Thyroid gland (tissue), 4 donors: Measurements from ENCODE around the gene SACM1L. TPM values are rescaled to one million over a fixed set of nuclear protein-coding genes. Genes with fewer than 3 reads are reported as not detected.

Experiments
- DNase-seq, 2 donors: peaks; one replicate each; pipeline ENCODE4 v3.0.0-alpha.2; 2019
- H3K27ac ChIP-seq, 3 donors: fragments of 200-600 bp; sonication (generic); 1 replicate in 2 of 3; 2 replicates in 1 of 3; pipeline ENCODE4 v1.5.1; 2016 to 2019; ENCODE audit warnings: mild to moderate bottlenecking in 1 of 3, moderate library complexity in 1 of 3
- H3K27me3 ChIP-seq: fragments of 200-600 bp; sonication (generic); one replicate; pipeline ENCODE4 v1.5.1; 2019
- H3K36me3 ChIP-seq, 2 donors: fragments of 200-600 bp; sonication (generic); one replicate each; pipeline ENCODE4 v1.5.1; 2016 to 2019
- H3K4me1 ChIP-seq, 2 donors: fragments of 200-600 bp; sonication (generic); one replicate each; pipeline ENCODE4 v1.5.1; 2017 to 2019
- H3K4me3 ChIP-seq, 3 donors: fragments of 200-600 bp; sonication (generic); replicated peaks in 1 of 3; 1 replicate in 2 of 3; 2 replicates in 1 of 3; pipeline ENCODE4 v1.5.1; 2016; ENCODE audit warnings: mild to moderate bottlenecking in 1 of 3
- H3K9me3 ChIP-seq: fragments of 200-600 bp; sonication (generic); one replicate; pipeline ENCODE4 v1.5.1; 2017
- CTCF ChIP-seq, 6 experiments: fragments of 200-600 bp in 3 of 6; fragments of 450-650 bp in 3 of 6; sonication (generic) in 3 of 6; IDR thresholded peaks; one replicate each; pipeline ENCODE4 v1.5.1; 2016 to 2019; ENCODE audit warnings: antibody characterized with exemption in 6 of 6, mild to moderate bottlenecking in 2 of 6, inconsistent platforms in 1 of 6, moderate library complexity in 1 of 6
- POLR2A ChIP-seq, 2 donors: fragments of 450-650 bp; IDR thresholded peaks; one replicate each; pipeline ENCODE4 v1.6.1; 2017; ENCODE audit warnings: antibody characterized with exemption in 2 of 2, mild to moderate bottlenecking in 2 of 2, moderate library complexity in 1 of 2
- WGBS, 2 donors: methylation state at CpG; one replicate each; pipeline ENCODE4 v1.1.5; 2017; 5-methylcytosine and 5-hydroxymethylcytosine counted together
- intact Hi-C: fragments of 100-400 bp; cut with DNase I; formaldehyde crosslinking; loops from one replicate; pipeline ENCODE4 v1.15.1; 2023
- total RNA-seq, 4 donors: library from RNA; depleted of rRNA; stranded (reverse); fragments of >200 nt; gene quantifications; one replicate each; pipeline ENCODE4 v1.2.3, GENCODE V29; 2016

SACM1L gene
- total RNA-seq, 4 donors from 2014 or later: 87.0 to 161 (median 111) TPM

DNA sequence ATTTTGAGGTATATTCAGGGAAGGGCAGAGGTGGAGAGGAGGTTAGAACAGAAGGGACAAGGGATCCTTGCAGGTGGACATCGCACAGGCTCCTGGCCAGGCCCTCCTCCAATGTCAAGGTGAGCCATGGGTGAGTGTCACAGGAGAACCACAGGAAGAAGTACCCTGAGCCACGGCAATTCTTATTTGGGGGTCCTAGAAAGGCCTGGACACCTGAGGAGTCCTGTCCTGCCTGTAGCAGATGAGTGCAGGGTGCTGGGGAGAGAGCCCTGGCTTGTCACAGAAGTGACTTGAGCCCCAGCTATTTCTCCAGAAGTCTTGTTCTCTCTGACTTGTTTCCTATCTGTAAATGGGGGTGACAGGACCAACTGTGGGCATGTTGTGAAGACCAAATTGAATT is 102.8 kb downstream of the SACM1L start:
- H3K4me3 ChIP-seq: no peak overlapping the region
- H3K27ac ChIP-seq: no peak overlapping the region
- WGBS, 2 donors: 90 to 95% methylated on average over 2 of the region's 2 CpGs
- H3K36me3 ChIP-seq: no peaks in the 10 kb centered on the region
- no peaks in the 10 kb centered on the region for H3K9me3 ChIP-seq
- H3K4me1 ChIP-seq: peaks cover 5 to 11% of the 10 kb centered on the region in 2 donors
- no peak for DNase-seq
- intact Hi-C loops: no loop called here
- TF ChIP-seq POLR2A (IDR thresholded peaks at IDR 0.05): no peak
- TF ChIP-seq CTCF (IDR thresholded peaks at IDR 0.05): no peak
- no peaks in the 10 kb centered on the region for H3K27me3 ChIP-seq

- TF ChIP-seq CTCF (IDR thresholded peaks at IDR 0.05) (no peak), POLR2A (IDR thresholded peaks at IDR 0.05) (no peak)
- Histone ChIP-seq H3K4me3 (no peak overlapping the region), H3K36me3 (no peaks in the 10 kb centered on the region), H3K9me3 (no peaks in the 10 kb centered on the region), H3K4me1 (peaks cover 5 to 11% of the 10 kb centered on the region in 2 donors), H3K27ac (no peak overlapping the region), H3K27me3 (no peaks in the 10 kb centered on the region)
- no peak for DNase-seq
- intact Hi-C loops: no loop called here
- 90 to 96% methylated on average over 3 to 7 of the region's 7 CpGs for WGBS, 2 donors
Observed at GRCh38 chr3:45792516-45793172, 103.4 kb downstream of the SACM1L start.

GRCh38 chr3:45793482-45794176 is 104.4 kb downstream of the SACM1L start:
- H3K27ac ChIP-seq: no peak overlapping the region
- WGBS, 2 donors: 55 to 65% methylated on average over 9 of the region's 9 CpGs

GRCh38 chr3:45794177-45794560 is 105.0 kb downstream of the SACM1L start:
- DNase-seq: no peak
- Histone ChIP-seq H3K4me1 (peaks cover 5 to 11% of the 10 kb centered on the region in 2 donors), H3K36me3 (no peaks in the 10 kb centered on the region), H3K27me3 (no peaks in the 10 kb centered on the region), H3K27ac (no peak overlapping the region), H3K9me3 (no peaks in the 10 kb centered on the region), H3K4me3 (no peak overlapping the region)
- WGBS, 2 donors: 95 to 96% methylated on average over 5 of the region's 5 CpGs
- intact Hi-C loops: no loop called here
- TF ChIP-seq POLR2A (IDR thresholded peaks at IDR 0.05): no peak
- TF ChIP-seq CTCF (IDR thresholded peaks at IDR 0.05): no peak

More at GRCh38 chr3:45793482-45794176, 104.4 kb downstream of the SACM1L start:
- intact Hi-C loops: no loop called here
- Histone ChIP-seq H3K27me3 (no peaks in the 10 kb centered on the region), H3K9me3 (no peaks in the 10 kb centered on the region), H3K4me1 (peaks cover 5 to 11% of the 10 kb centered on the region in 2 donors), H3K4me3 (no peak overlapping the region), H3K36me3 (no peaks in the 10 kb centered on the region)
- DNase-seq: peak in 1 of 2 donors; percentile 39
- TF ChIP-seq POLR2A (IDR thresholded peaks at IDR 0.05): no peak
- no peak for TF ChIP-seq CTCF (IDR thresholded peaks at IDR 0.05)

DNA sequence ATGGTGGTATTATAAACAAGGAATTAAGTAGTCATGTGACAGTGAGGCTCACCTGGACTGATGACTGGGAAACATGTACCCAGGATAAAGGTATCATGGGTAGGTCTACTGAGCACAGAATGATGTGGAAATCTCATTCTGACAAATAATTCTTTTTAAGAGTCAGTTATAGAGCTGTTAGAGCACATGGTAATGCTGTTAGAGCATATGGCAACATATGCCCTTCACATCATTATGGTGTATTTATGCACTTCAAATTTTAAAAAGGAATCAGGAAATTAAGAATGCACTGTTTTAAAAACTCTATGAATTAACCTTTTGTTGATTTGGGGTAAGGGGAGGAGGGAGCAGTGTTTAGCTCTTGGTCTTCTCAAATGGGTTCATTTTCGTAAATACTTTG is 105.5 kb downstream of the SACM1L start:
- TF ChIP-seq POLR2A (IDR thresholded peaks at IDR 0.05) (no peak), CTCF (IDR thresholded peaks at IDR 0.05) (no peak)
- no peaks in the 10 kb centered on the region for H3K27me3 ChIP-seq
- no peak for DNase-seq
- H3K36me3 ChIP-seq: no peaks in the 10 kb centered on the region
- no peak overlapping the region for H3K27ac ChIP-seq
- no peak overlapping the region for H3K4me3 ChIP-seq
- no peaks in the 10 kb centered on the region for H3K9me3 ChIP-seq
- intact Hi-C loops: no loop called here
- H3K4me1 ChIP-seq: peaks cover 5 to 11% of the 10 kb centered on the region in 2 donors
- WGBS, 2 donors: 91 to 94% methylated on average over 1 of the region's 1 CpG
